ENCODE measurements around the gene SETD5.

The SETD5 gene

DNA sequence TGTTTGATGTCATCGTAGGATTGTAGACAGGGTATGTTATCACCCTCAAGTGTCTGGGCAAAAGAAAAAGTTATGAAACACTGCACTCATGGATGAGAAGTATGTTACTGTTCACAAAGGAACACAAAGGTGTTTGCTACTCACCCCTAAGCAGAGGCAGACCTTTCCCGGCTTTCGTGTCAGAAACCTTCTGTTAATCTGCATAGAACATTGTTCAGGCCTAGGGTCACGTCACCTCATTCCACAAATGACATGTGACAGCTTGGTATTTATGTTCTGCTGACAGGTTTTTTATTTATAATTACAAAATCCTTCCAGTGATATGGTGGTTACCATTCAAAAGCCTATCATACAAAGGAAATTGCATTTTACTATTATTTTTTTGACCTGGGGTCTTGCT lies 18.1 kb upstream of the SETD5 start:
- Histone ChIP-seq H4K8ac (ENCODE audit: low read depth, low read length) (no peak overlapping the region), H3K4me1 (ENCODE audit: control insufficient read depth in 2 of 2, insufficient read depth in 1 of 2, low read depth in 1 of 2, low read length in 2 of 2) (peaks cover 0 to 2% of the 10 kb centered on the region in 2 donors), H3K4me3 (ENCODE audit: low read length in 2 of 2) (no peak overlapping the region), H2BK120ac (ENCODE audit: low read depth, low read length) (no peak overlapping the region), H3K27me3 (ENCODE audit: control insufficient read depth in 3 of 3, insufficient read depth in 3 of 3, low read depth in 1 of 3, low read length in 3 of 3) (no peaks in the 10 kb centered on the region), H3K4ac (ENCODE audit: low read length) (no peak overlapping the region), H3K18ac (ENCODE audit: low read length) (no peak overlapping the region), H2AFZ (ENCODE audit: low read length) (no peak overlapping the region), H2BK15ac (ENCODE audit: low read length) (no peak overlapping the region), H3K4me2 (ENCODE audit: insufficient read depth, low read length, poor library complexity, severe bottlenecking) (no peak overlapping the region), H3K14ac (ENCODE audit: low read length) (no peak overlapping the region), H4K91ac (ENCODE audit: low read depth, low read length, poor library complexity) (no peak overlapping the region), H3K27ac (replicated peaks; ENCODE audit: low read length) (no peak overlapping the region), H3K79me1 (ENCODE audit: low read depth, low read length) (peaks cover 2% of the 10 kb centered on the region), H3K9me3 (replicated peaks in 1 of 2; ENCODE audit: control insufficient read depth in 2 of 2, insufficient read depth in 1 of 2, low read depth in 1 of 2, low read length in 2 of 2) (no peaks in the 10 kb centered on the region), H2AK5ac (ENCODE audit: low read depth, low read length) (no peak overlapping the region), H3K36me3 (replicated peaks in 1 of 2; ENCODE audit: control insufficient read depth in 2 of 2, insufficient read depth in 2 of 2, low read length in 2 of 2) (peaks cover 3 to 15% of the 10 kb centered on the region in 2 donors), H2BK5ac (ENCODE audit: low read length) (no peak overlapping the region), H3K9ac (ENCODE audit: low read depth, low read length, poor library complexity) (no peak overlapping the region), H2BK12ac (ENCODE audit: low read length) (no peak overlapping the region), H3K23ac (ENCODE audit: low read depth, low read length, poor library complexity) (no peak overlapping the region)
- no CpG with 5 or more reads among the region's 4 CpGs for WGBS, 2 donors (ENCODE audit: extremely low coverage in 2 of 2, insufficient read length in 2 of 2, insufficient replicate concordance in 1 of 2)
- no peak for DNase-seq (ENCODE audit: low spot score)

DNA sequence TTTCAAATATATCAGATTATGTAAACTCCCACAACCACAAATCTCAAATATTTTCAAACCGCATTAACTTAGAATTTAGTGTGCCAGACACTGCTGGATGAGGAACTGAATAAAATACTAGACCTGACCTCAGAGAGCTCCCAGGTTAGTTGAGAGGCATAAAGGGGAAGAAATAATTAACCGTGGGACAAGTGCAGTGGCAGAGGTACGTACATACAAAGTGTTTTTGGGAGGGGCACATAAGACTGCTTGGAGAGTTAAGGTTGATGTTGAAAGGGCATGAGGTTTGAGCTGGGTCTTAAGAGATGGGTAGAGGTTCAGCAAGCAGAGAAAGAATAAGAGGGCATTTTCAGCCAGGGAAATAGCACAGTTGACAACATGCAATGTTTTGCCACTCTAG lies 17.4 kb upstream of the SETD5 start:
- Histone ChIP-seq H3K27ac (replicated peaks; ENCODE audit: low read length) (no peak overlapping the region), H3K4me3 (ENCODE audit: low read length in 2 of 2) (no peak overlapping the region), H2BK12ac (ENCODE audit: low read length) (no peak overlapping the region), H3K79me1 (ENCODE audit: low read depth, low read length) (peaks cover 2% of the 10 kb centered on the region), H3K18ac (ENCODE audit: low read length) (no peak overlapping the region), H3K4ac (ENCODE audit: low read length) (no peak overlapping the region), H3K9me3 (replicated peaks in 1 of 2; ENCODE audit: control insufficient read depth in 2 of 2, insufficient read depth in 1 of 2, low read depth in 1 of 2, low read length in 2 of 2) (no peaks in the 10 kb centered on the region), H4K8ac (ENCODE audit: low read depth, low read length) (no peak overlapping the region), H2BK15ac (ENCODE audit: low read length) (no peak overlapping the region), H2BK120ac (ENCODE audit: low read depth, low read length) (no peak overlapping the region), H3K27me3 (ENCODE audit: control insufficient read depth in 3 of 3, insufficient read depth in 3 of 3, low read depth in 1 of 3, low read length in 3 of 3) (no peaks in the 10 kb centered on the region), H3K4me1 (ENCODE audit: control insufficient read depth in 2 of 2, insufficient read depth in 1 of 2, low read depth in 1 of 2, low read length in 2 of 2) (peaks cover 0 to 2% of the 10 kb centered on the region in 2 donors), H2AK5ac (ENCODE audit: low read depth, low read length) (no peak overlapping the region), H3K4me2 (ENCODE audit: insufficient read depth, low read length, poor library complexity, severe bottlenecking) (no peak overlapping the region), H2AFZ (ENCODE audit: low read length) (no peak overlapping the region), H3K36me3 (replicated peaks in 1 of 2; ENCODE audit: control insufficient read depth in 2 of 2, insufficient read depth in 2 of 2, low read length in 2 of 2) (peaks cover 9 to 14% of the 10 kb centered on the region in 2 donors), H3K14ac (ENCODE audit: low read length) (no peak overlapping the region), H4K91ac (ENCODE audit: low read depth, low read length, poor library complexity) (no peak overlapping the region), H3K23ac (ENCODE audit: low read depth, low read length, poor library complexity) (no peak overlapping the region), H3K9ac (ENCODE audit: low read depth, low read length, poor library complexity) (no peak overlapping the region), H2BK5ac (ENCODE audit: low read length) (no peak overlapping the region)
- no peak for DNase-seq (ENCODE audit: low spot score)
- no CpG with 5 or more reads among the region's 3 CpGs for WGBS, 2 donors (ENCODE audit: extremely low coverage in 2 of 2, insufficient read length in 2 of 2, insufficient replicate concordance in 1 of 2)

DNA sequence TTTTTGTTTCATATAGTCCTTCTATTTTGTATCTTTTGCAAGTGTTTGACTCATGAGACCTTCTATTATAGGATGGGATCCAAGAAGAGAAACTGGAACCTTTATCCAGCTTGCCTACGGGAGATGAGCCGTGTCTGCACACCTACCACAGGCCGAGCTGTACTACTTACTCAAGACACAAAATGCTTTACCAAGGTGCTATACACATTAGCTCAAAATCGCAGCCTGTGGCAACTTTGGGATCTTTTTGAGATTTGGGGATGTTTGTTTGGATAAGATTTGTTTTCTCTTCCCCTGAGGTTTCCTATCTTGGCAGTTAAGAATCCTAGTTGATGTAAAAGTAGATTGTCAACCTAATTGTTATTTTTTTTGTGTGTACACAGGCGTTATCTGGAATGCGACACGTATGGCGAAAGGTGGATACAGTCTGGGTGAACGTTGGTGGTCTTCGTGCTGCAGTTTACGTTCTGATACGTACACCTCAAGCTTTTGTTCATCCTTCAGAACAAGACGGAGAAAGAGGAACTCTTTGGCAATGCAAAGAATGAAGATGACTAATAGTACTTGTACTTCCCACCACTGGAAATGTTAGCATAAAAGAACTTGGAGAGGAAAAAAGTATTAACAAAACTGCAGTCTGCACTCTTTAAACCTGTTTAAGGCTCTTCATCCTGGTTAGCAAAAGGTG lies 13.1 kb upstream of the SETD5 start:
- Histone ChIP-seq H2BK5ac (ENCODE audit: low read length) (no peak overlapping the region), H2BK12ac (ENCODE audit: low read length) (no peak overlapping the region), H4K8ac (ENCODE audit: low read depth, low read length) (no peak overlapping the region), H3K27ac (replicated peaks; ENCODE audit: low read length) (peak overlapping the region; percentile 28), H3K9ac (ENCODE audit: low read depth, low read length, poor library complexity) (no peak overlapping the region), H2BK15ac (ENCODE audit: low read length) (no peak overlapping the region), H2BK120ac (ENCODE audit: low read depth, low read length) (no peak overlapping the region), H3K23ac (ENCODE audit: low read depth, low read length, poor library complexity) (no peak overlapping the region), H3K9me3 (replicated peaks in 1 of 2; ENCODE audit: control insufficient read depth in 2 of 2, insufficient read depth in 1 of 2, low read depth in 1 of 2, low read length in 2 of 2) (no peaks in the 10 kb centered on the region), H3K4me2 (ENCODE audit: insufficient read depth, low read length, poor library complexity, severe bottlenecking) (no peak overlapping the region), H2AFZ (ENCODE audit: low read length) (no peak overlapping the region), H3K4ac (ENCODE audit: low read length) (no peak overlapping the region), H3K27me3 (ENCODE audit: control insufficient read depth in 3 of 3, insufficient read depth in 3 of 3, low read depth in 1 of 3, low read length in 3 of 3) (no peaks in the 10 kb centered on the region), H3K14ac (ENCODE audit: low read length) (no peak overlapping the region), H2AK5ac (ENCODE audit: low read depth, low read length) (no peak overlapping the region), H4K91ac (ENCODE audit: low read depth, low read length, poor library complexity) (no peak overlapping the region), H3K36me3 (replicated peaks in 1 of 2; ENCODE audit: control insufficient read depth in 2 of 2, insufficient read depth in 2 of 2, low read length in 2 of 2) (peaks cover 21 to 51% of the 10 kb centered on the region in 2 donors), H3K4me1 (ENCODE audit: control insufficient read depth in 2 of 2, insufficient read depth in 1 of 2, low read depth in 1 of 2, low read length in 2 of 2) (no peaks in the 10 kb centered on the region), H3K4me3 (ENCODE audit: low read length in 2 of 2) (no peak overlapping the region), H3K18ac (ENCODE audit: low read length) (no peak overlapping the region), H3K79me1 (ENCODE audit: low read depth, low read length) (no peaks in the 10 kb centered on the region)
- no peak for DNase-seq (ENCODE audit: low spot score)
- no CpG with 5 or more reads among the region's 13 CpGs for WGBS, 2 donors (ENCODE audit: extremely low coverage in 2 of 2, insufficient read length in 2 of 2, insufficient replicate concordance in 1 of 2)

DNA sequence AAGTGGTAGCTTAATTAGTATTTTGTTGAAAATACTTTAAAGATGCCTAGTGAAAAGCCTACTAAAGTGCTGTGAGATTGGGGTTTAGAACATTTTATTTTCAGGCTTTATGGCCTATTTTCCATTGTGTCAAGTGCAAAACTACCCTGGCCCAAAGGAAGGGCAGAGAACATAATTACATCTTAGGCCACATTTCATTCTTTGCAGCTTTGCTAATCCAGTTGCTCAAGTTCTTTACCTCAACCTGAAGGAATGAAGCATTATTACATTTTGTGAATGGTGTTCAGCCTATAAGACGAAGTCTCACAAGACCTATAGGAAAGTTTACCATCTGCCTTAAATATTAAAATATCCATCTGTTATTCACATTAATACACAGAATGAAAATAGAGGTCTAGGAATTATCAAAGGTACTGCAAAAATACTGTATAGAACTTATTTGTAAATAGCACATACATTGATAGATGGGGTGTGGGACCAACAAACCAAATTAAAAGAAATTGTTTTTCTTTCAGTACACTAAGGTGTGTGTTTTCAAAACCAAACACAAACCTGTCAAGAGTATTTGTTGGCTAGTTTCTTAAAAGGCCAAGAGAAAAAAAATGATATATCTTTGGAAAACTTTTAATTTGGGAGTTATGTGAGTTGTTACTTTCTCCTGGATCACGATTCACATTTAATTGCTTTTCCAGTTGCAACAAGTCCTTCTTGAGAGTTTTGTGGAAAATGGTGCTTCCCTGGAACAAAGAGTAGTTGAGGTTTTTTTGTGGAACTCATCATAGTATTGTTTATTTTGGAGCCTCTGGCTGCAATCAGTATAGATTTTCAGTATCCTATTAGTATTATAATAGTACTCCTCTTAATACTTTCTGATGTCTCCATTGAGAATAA lies 12.0 kb upstream of the SETD5 start:
- Histone ChIP-seq H2AK5ac (ENCODE audit: low read depth, low read length) (no peak overlapping the region), H3K4me3 (ENCODE audit: low read length in 2 of 2) (no peak overlapping the region), H3K4me1 (ENCODE audit: control insufficient read depth in 2 of 2, insufficient read depth in 1 of 2, low read depth in 1 of 2, low read length in 2 of 2) (no peaks in the 10 kb centered on the region), H2BK12ac (ENCODE audit: low read length) (no peak overlapping the region), H3K9me3 (replicated peaks in 1 of 2; ENCODE audit: control insufficient read depth in 2 of 2, insufficient read depth in 1 of 2, low read depth in 1 of 2, low read length in 2 of 2) (no peaks in the 10 kb centered on the region), H3K4me2 (ENCODE audit: insufficient read depth, low read length, poor library complexity, severe bottlenecking) (no peak overlapping the region), H2BK5ac (ENCODE audit: low read length) (no peak overlapping the region), H3K36me3 (replicated peaks in 1 of 2; ENCODE audit: control insufficient read depth in 2 of 2, insufficient read depth in 2 of 2, low read length in 2 of 2) (peaks cover 28 to 62% of the 10 kb centered on the region in 2 donors), H3K14ac (ENCODE audit: low read length) (no peak overlapping the region), H3K23ac (ENCODE audit: low read depth, low read length, poor library complexity) (no peak overlapping the region), H3K27ac (replicated peaks; ENCODE audit: low read length) (no peak overlapping the region), H4K91ac (ENCODE audit: low read depth, low read length, poor library complexity) (no peak overlapping the region), H3K9ac (ENCODE audit: low read depth, low read length, poor library complexity) (no peak overlapping the region), H3K79me1 (ENCODE audit: low read depth, low read length) (no peaks in the 10 kb centered on the region), H3K18ac (ENCODE audit: low read length) (no peak overlapping the region), H3K27me3 (ENCODE audit: control insufficient read depth in 3 of 3, insufficient read depth in 3 of 3, low read depth in 1 of 3, low read length in 3 of 3) (no peaks in the 10 kb centered on the region), H4K8ac (ENCODE audit: low read depth, low read length) (no peak overlapping the region), H3K4ac (ENCODE audit: low read length) (no peak overlapping the region), H2BK120ac (ENCODE audit: low read depth, low read length) (no peak overlapping the region), H2AFZ (ENCODE audit: low read length) (no peak overlapping the region), H2BK15ac (ENCODE audit: low read length) (no peak overlapping the region)
- no CpG with 5 or more reads among the region's 2 CpGs for WGBS, 2 donors (ENCODE audit: extremely low coverage in 2 of 2, insufficient read length in 2 of 2, insufficient replicate concordance in 1 of 2)
- no peak for DNase-seq (ENCODE audit: low spot score)

All from neuronal stem cell (in vitro differentiated cells).